CD4-positive, alpha-beta memory T cell (primary cell): ENCODE measurements around the gene CAMTA1. TPM values are rescaled to one million over a fixed set of nuclear protein-coding genes. Genes with fewer than 3 reads are reported as not detected.
A peak's percentile ranks its signal among the peaks of the same experiment; 100 is the strongest.
"Not testable (repeated sequence)": the region's sequence is repeated elsewhere in the genome, so short reads cannot be mapped to it uniquely, and the experiment has no call there.

Source experiments
- CTCF ChIA-PET: fragments of 350-600 bp; sonication (Branson Sonifier 250); formaldehyde crosslinking; loops from one replicate; lab custom pipeline; 2021; ENCODE audit warnings: inconsistent platforms; ENCODE audit not compliant: partially characterized antibody; lab: Charles Lee
- POLR2A ChIA-PET: fragments of 350-600 bp; sonication (Branson Sonifier 250); formaldehyde crosslinking; loops from one replicate; lab custom pipeline; 2021; ENCODE audit not compliant: partially characterized antibody; lab: Charles Lee
- DNase-seq, 5 donors: peaks; one replicate each; pipeline versions ENCODE4 v3.0.0 to v3.0.0-alpha.2; 2020 to 2022; ENCODE audit warnings: mixed read lengths in 1 of 5
- H3K27ac ChIP-seq: one replicate; pipeline ENCODE4 v1.7.0; 2013; ENCODE audit warnings: low read depth, low read length
- H3K27me3 ChIP-seq: 2 replicates; pipeline ENCODE4 v1.7.0; 2013; ENCODE audit warnings: mild to moderate bottlenecking, low read length, moderate library complexity; ENCODE audit not compliant: insufficient read depth
- H3K36me3 ChIP-seq: 2 replicates; pipeline ENCODE4 v1.7.0; 2013; ENCODE audit warnings: mild to moderate bottlenecking, low read length, moderate library complexity; ENCODE audit not compliant: insufficient read depth
- H3K4me1 ChIP-seq: 2 replicates; pipeline ENCODE4 v1.7.0; 2013; ENCODE audit warnings: mild to moderate bottlenecking, low read length, moderate library complexity; ENCODE audit not compliant: insufficient read depth
- H3K4me3 ChIP-seq, 2 donors: one replicate each; pipeline ENCODE4 v1.7.0; 2013; ENCODE audit warnings: low read length in 2 of 2, mild to moderate bottlenecking in 1 of 2
- H3K9me3 ChIP-seq, 2 donors: one replicate each; pipeline ENCODE4 v1.7.0; 2013; ENCODE audit warnings: low read length in 2 of 2, control low read depth in 1 of 2; ENCODE audit not compliant: control insufficient read depth in 1 of 2
- H3K27ac Mint-ChIP-seq, 7 donors: one replicate each; pipeline ENCODE4 v1.8.0; 2020 to 2021; ENCODE audit warnings: mixed read lengths in 7 of 7, mild to moderate bottlenecking in 6 of 7, inconsistent platforms in 3 of 7, moderate library complexity in 3 of 7
- H3K27me3 Mint-ChIP-seq, 2 donors: one replicate each; pipeline ENCODE4 v1.8.0; 2020 to 2021; ENCODE audit warnings: mixed read lengths in 2 of 2
- H3K36me3 Mint-ChIP-seq, 2 donors: one replicate each; pipeline ENCODE4 v1.8.0; 2020 to 2021; ENCODE audit warnings: mixed read lengths in 2 of 2, inconsistent platforms in 1 of 2, mild to moderate bottlenecking in 1 of 2
- H3K4me1 Mint-ChIP-seq, 4 donors: one replicate each; pipeline ENCODE4 v1.8.0; 2020 to 2021; ENCODE audit warnings: mixed read lengths in 4 of 4, mild to moderate bottlenecking in 1 of 4
- H3K4me3 Mint-ChIP-seq, 8 donors: one replicate each; pipeline ENCODE4 v1.8.0; 2020 to 2021; ENCODE audit warnings: mixed read lengths in 8 of 8, mild to moderate bottlenecking in 7 of 8, moderate library complexity in 6 of 8, inconsistent platforms in 3 of 8
- H3K9me3 Mint-ChIP-seq, 8 donors: one replicate each; pipeline ENCODE4 v1.8.0; 2020 to 2021; ENCODE audit warnings: mixed read lengths in 8 of 8, mild to moderate bottlenecking in 5 of 8, inconsistent platforms in 3 of 8, moderate library complexity in 1 of 8
- intact Hi-C: fragments of 100-400 bp; cut with micrococcal nuclease; formaldehyde crosslinking; loops from one replicate; pipeline ENCODE4 v1.15.1; 2023
- polyA plus RNA-seq, 2 donors: library from polyadenylated mRNA; unstranded; fragments of 300-500 nt; fragmentation: Illumina TruSeq; gene quantifications; one replicate each; pipeline ENCODE4 v1.2.3, GENCODE V29; 2021
- total RNA-seq, 2 experiments: library from RNA; stranded (reverse); gene quantifications; one replicate each; pipeline ENCODE4 v1.2.3, GENCODE V29; 2021

Gene CAMTA1
- total and polyA plus RNA-seq, 4 experiments from 2014 or later = 39.1 to 118 (median 59.9) TPM

DNA sequence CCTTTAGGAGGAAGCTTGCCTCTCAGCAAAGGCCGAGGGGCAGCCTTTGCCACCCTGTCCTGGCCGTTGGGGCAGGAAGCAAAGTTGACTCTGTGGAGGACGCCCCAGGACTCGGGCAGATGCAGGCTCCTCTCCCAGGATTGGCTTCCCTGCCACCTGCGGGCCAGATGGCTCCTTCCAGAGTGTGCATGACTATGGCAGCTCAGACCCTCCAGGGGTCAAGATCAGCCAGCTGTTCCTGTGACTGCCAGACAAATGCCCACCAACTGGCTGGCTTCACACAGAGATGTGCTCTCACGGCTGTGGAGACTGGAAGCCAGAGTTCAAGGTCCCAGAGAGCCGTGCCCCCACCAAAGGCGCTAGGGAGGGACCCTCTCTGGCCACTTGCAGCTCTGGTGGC is 898.9 kb downstream of the CAMTA1 start:
- Histone ChIP-seq H3K36me3 (no peaks in the 10 kb centered on the region), H3K27me3 (no peaks in the 10 kb centered on the region), H3K9me3 (no peaks in the 10 kb centered on the region), H3K27ac (no peak overlapping the region), H3K4me3 (no peak overlapping the region), H3K4me1 (peaks cover 9% of the 10 kb centered on the region)
- POLR2A ChIA-PET = interaction anchor here (1.4 kb wide), 1 partner anchor 20 kb away, joined by 3 read pairs; no protein-coding TSS in a partner anchor
- Mint-ChIP-seq H3K27me3 (peaks cover 1 to 5% of the 10 kb centered on the region in 2 donors), H3K27ac (no peak overlapping the region), H3K36me3 (no peaks in the 10 kb centered on the region), H3K4me3 (no peak overlapping the region), H3K4me1 (peaks cover 0 to 1% (median 0%) of the 10 kb centered on the region in 4 donors), H3K9me3 (no peaks in the 10 kb centered on the region)
- DNase-seq = no peak
- CTCF ChIA-PET = interaction anchor here (3.0 kb wide), 1 partner anchor 16 kb away, joined by 14 read pairs; no protein-coding TSS in a partner anchor
- intact Hi-C loops = no loop called here

DNA sequence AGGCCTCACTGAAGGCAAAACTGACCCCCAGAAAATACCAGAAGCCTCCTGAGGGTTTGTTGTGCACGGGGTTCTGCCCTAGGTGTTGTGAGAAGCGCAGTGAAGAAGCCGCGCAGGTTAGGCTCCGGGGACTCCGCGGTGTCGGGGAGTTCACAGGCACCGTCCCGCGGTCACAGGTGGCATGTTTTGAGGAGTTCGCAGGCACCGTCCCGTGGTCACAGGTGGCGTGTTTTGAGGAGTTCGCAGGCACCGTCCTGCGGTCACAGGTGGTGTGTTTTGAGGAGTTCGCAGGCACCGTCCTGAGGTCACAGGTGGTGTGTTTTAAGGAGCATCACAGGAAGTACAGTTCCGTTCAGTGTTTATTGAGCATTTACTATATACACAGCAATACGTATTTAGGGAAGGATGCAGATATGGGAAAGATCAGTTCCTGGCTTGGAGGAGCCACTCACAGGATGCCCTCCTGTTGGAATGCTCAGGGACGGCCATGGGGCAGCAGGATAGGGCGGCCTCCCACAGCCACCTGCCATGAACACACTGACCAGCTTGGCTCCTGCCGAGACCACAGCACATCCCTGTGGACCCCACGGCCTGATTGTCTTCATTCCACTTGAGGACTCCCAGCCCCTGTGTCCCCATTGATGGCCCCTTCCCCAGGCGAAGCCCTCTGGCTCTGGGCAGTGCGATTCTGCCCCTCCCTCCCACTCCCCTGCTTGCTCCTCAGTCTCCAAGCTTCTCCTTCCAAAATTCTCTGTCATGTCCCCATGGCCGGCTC is 899.8 kb downstream of the CAMTA1 start:
- intact Hi-C loops = no loop called here
- Histone ChIP-seq H3K4me1 (peaks cover 4% of the 10 kb centered on the region), H3K27me3 (no peaks in the 10 kb centered on the region), H3K36me3 (no peaks in the 10 kb centered on the region), H3K4me3 (no peak overlapping the region), H3K9me3 (no peaks in the 10 kb centered on the region), H3K27ac (no peak overlapping the region)
- H3K27me3 Mint-ChIP-seq = peaks cover 1 to 5% of the 10 kb centered on the region in 2 donors
- ChIA-PET POLR2A (no interaction called here), CTCF (interaction anchor here (3.0 kb wide), 1 partner anchor 17 kb away, joined by 14 read pairs; no protein-coding TSS in a partner anchor)
- H3K4me1 Mint-ChIP-seq = peaks cover 0 to 1% (median 0%) of the 10 kb centered on the region in 4 donors
- peak overlapping the region in 1 of 7 donors; percentile 4 for H3K27ac Mint-ChIP-seq
- no peaks in the 10 kb centered on the region for H3K9me3 Mint-ChIP-seq
- no peak for DNase-seq
- H3K36me3 Mint-ChIP-seq = no peaks in the 10 kb centered on the region
- peak overlapping the region in 1 of 8 donors; percentile 24 for H3K4me3 Mint-ChIP-seq

DNA sequence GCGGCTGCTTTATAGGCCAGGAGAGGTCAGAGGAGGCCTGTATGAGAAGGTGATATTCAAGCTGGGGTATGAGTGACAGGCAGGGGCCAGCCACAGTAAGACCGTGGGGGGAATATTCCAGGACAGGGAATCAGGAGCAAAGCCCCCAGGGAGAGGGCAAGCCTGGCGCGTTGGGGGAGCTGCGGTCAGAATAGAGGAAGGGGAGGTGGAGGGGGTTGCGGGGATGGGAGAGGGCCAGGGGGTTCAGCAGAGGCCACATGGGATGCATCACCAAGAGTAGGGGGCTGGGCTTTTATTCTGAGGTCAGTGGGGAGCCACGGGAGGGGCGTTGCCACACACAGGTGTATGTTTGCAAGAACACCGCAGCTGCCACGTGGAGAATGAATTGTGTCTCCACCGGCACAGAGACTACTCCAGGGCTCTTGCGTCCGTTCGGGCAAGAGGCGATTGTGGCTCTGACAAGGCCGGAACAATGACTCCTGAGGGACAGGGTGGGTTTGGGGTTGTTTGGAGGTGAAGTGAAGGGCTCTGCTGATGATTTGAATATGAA is 901.1 kb downstream of the CAMTA1 start:
- no peaks in the 10 kb centered on the region for H3K27me3 ChIP-seq
- H3K4me1 ChIP-seq = no peaks in the 10 kb centered on the region
- DNase-seq = no peak
- H3K4me3 ChIP-seq = no peak overlapping the region
- H3K36me3 Mint-ChIP-seq = peaks cover 0 to 2% of the 10 kb centered on the region in 2 donors
- peaks cover 4 to 9% of the 10 kb centered on the region in 2 donors for H3K27me3 Mint-ChIP-seq
- no peak overlapping the region for H3K27ac ChIP-seq
- H3K9me3 Mint-ChIP-seq = peaks cover 0 to 2% (median 0%) of the 10 kb centered on the region in 8 donors
- no peaks in the 10 kb centered on the region for H3K4me1 Mint-ChIP-seq
- intact Hi-C loops = no loop called here
- peak overlapping the region in 1 of 7 donors; percentile 38 for H3K27ac Mint-ChIP-seq
- no peaks in the 10 kb centered on the region for H3K9me3 ChIP-seq
- ChIA-PET POLR2A (no interaction called here), CTCF (no interaction called here)
- no peaks in the 10 kb centered on the region for H3K36me3 ChIP-seq
- no peak overlapping the region for H3K4me3 Mint-ChIP-seq

DNA sequence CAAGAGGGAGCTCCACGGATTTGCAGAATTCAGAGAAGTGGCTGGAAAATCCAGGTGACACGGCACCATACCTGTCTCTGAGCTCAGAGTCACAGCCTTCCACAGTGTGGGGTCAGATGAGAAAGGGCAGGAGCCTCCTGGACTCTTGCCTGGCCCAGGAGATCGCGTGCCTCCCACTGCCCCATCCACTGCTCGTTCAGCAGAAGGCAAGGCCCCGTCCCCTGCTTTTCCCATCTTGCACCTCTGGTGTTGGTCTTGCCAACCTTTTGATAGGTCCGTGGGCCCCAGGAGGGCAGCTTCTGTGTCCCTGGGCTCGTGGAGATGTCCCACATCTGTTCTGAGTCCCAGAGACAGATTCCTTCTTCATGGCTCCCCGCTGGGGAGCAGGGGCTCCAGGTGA is 902.2 kb downstream of the CAMTA1 start:
- Mint-ChIP-seq H3K9me3 (peaks cover 0 to 5% (median under 1%) of the 10 kb centered on the region in 8 donors), H3K36me3 (peaks cover 0 to 3% of the 10 kb centered on the region in 2 donors), H3K4me3 (no peak overlapping the region), H3K27ac (no peak overlapping the region), H3K27me3 (peaks cover 4 to 11% of the 10 kb centered on the region in 2 donors), H3K4me1 (no peaks in the 10 kb centered on the region)
- DNase-seq = no peak
- intact Hi-C loops = no loop called here
- H3K36me3 ChIP-seq = no peaks in the 10 kb centered on the region
- no peak overlapping the region for H3K27ac ChIP-seq
- no peaks in the 10 kb centered on the region for H3K9me3 ChIP-seq
- H3K4me3 ChIP-seq = no peak overlapping the region
- H3K27me3 ChIP-seq = no peaks in the 10 kb centered on the region
- CTCF ChIA-PET = interaction anchor here (1.9 kb wide), 1 partner anchor 19 kb away, joined by 12 read pairs; no protein-coding TSS in a partner anchor
- no peaks in the 10 kb centered on the region for H3K4me1 ChIP-seq
- POLR2A ChIA-PET = no interaction called here

GRCh38 chr1:7688659-7689058 is 903.4 kb downstream of the CAMTA1 start:
- ChIA-PET CTCF (interaction anchor here (1.9 kb wide), 1 partner anchor 20 kb away, joined by 12 read pairs; no protein-coding TSS in a partner anchor), POLR2A (no interaction called here)
- no peaks in the 10 kb centered on the region for H3K36me3 ChIP-seq
- no peaks in the 10 kb centered on the region for H3K9me3 ChIP-seq
- intact Hi-C loops = no loop called here
- H3K36me3 Mint-ChIP-seq = peaks cover 0 to 3% of the 10 kb centered on the region in 2 donors
- peaks cover 0 to 13% (median 6%) of the 10 kb centered on the region in 8 donors for H3K9me3 Mint-ChIP-seq
- H3K27me3 Mint-ChIP-seq = peaks cover 4 to 11% of the 10 kb centered on the region in 2 donors
- no peak overlapping the region for H3K27ac ChIP-seq
- no peak overlapping the region for H3K4me3 ChIP-seq
- H3K4me1 Mint-ChIP-seq = no peaks in the 10 kb centered on the region
- H3K27me3 ChIP-seq = no peaks in the 10 kb centered on the region
- H3K4me3 Mint-ChIP-seq = no peak overlapping the region
- no peak for DNase-seq
- H3K4me1 ChIP-seq = no peaks in the 10 kb centered on the region
- no peak overlapping the region for H3K27ac Mint-ChIP-seq

DNA sequence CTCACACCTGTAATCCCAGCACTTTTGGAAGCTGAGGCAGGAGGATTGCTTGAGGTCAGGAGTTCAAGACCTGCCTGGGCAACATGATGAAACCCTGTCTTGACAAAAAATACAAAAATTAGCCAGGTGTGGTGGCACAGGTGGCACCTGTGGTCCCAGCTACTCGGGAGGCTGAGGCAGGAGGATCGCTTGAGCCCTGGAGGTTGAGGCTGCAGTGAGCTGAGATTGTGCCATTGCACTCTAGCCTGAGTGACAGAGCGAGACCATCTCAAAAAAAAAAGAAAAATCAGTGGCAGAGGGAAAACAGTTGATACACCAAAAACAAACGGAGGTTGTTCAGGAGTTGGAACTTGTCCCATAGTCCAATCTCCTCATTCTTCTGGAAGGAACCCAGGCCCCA is 904.1 kb downstream of the CAMTA1 start:
- H3K36me3 Mint-ChIP-seq, H3K4me3 Mint-ChIP-seq, intact Hi-C loops, CTCF ChIA-PET, H3K27ac Mint-ChIP-seq, DNase-seq, H3K36me3 ChIP-seq, H3K9me3 ChIP-seq, H3K27me3 ChIP-seq, POLR2A ChIA-PET, H3K4me3 ChIP-seq, H3K4me1 Mint-ChIP-seq, H3K4me1 ChIP-seq, H3K27ac ChIP-seq: not testable (repeated sequence)
- peaks cover 4 to 11% of the 10 kb centered on the region in 2 donors for H3K27me3 Mint-ChIP-seq
- peaks cover 0 to 18% (median 9%) of the 10 kb centered on the region in 8 donors for H3K9me3 Mint-ChIP-seq

- H3K36me3 ChIP-seq = no peaks in the 10 kb centered on the region
- ChIA-PET CTCF (interaction anchor here (1.4 kb wide), 1 partner anchor 9 kb away, joined by 3 read pairs; no protein-coding TSS in a partner anchor), POLR2A (no interaction called here)
- intact Hi-C loops = no loop called here
- H3K4me3 Mint-ChIP-seq = no peak overlapping the region
- peaks cover 0 to 18% (median 9%) of the 10 kb centered on the region in 8 donors for H3K9me3 Mint-ChIP-seq
- H3K4me1 ChIP-seq = no peaks in the 10 kb centered on the region
- peaks cover 0 to 3% of the 10 kb centered on the region in 2 donors for H3K36me3 Mint-ChIP-seq
- H3K4me1 Mint-ChIP-seq = no peaks in the 10 kb centered on the region
- no peak overlapping the region for H3K4me3 ChIP-seq
- no peak overlapping the region for H3K27ac Mint-ChIP-seq
- no peak for DNase-seq
- no peaks in the 10 kb centered on the region for H3K27me3 ChIP-seq
- H3K27me3 Mint-ChIP-seq = peaks cover 4 to 6% of the 10 kb centered on the region in 2 donors
- H3K9me3 ChIP-seq = no peaks in the 10 kb centered on the region
- no peak overlapping the region for H3K27ac ChIP-seq
Observed at GRCh38 chr1:7690076-7690475, 904.8 kb downstream of the CAMTA1 start.
